Mesothelial cell of epicardium (in vitro differentiated cells): ENCODE measurements around the gene MTHFD2L. TPM values are rescaled to one million over a fixed set of nuclear protein-coding genes. Genes with fewer than 3 reads are reported as not detected.

Source experiments
- DNase-seq, 2 experiments: peaks; one replicate each; pipeline ENCODE4 v3.0.0; 2021; ENCODE audit warnings: low spot score in 2 of 2; ENCODE audit not compliant: unreplicated experiment in 2 of 2
- H3K27ac Mint-ChIP-seq: 2 replicates; pipeline ENCODE4 v1.8.0; 2021; ENCODE audit warnings: mixed read lengths
- H3K27me3 Mint-ChIP-seq: 2 replicates; pipeline ENCODE4 v1.8.0; 2021; ENCODE audit warnings: low read depth, mixed read lengths
- H3K36me3 Mint-ChIP-seq: 2 replicates; pipeline ENCODE4 v1.8.0; 2021; ENCODE audit warnings: mixed read lengths
- H3K4me1 Mint-ChIP-seq: 2 replicates; pipeline ENCODE4 v1.8.0; 2021; ENCODE audit warnings: mixed read lengths
- H3K4me3 Mint-ChIP-seq: 2 replicates; pipeline ENCODE4 v1.8.0; 2021; ENCODE audit warnings: mild to moderate bottlenecking, moderate library complexity, mixed read lengths
- H3K9me3 Mint-ChIP-seq: 2 replicates; pipeline ENCODE4 v1.8.0; 2021; ENCODE audit warnings: mixed read lengths
- CTCF ChIP-seq: fragments of 200-600 bp; sonication (generic); IDR thresholded peaks from one replicate; pipeline ENCODE4 v1.5.0; 2021; ENCODE audit warnings: antibody characterized with exemption; ENCODE audit not compliant: unreplicated experiment
- total RNA-seq: library from RNA; stranded (reverse); gene quantifications from 3 replicates; pipeline ENCODE4 v1.2.1, GENCODE V29; 2021

The MTHFD2L gene
- total RNA-seq, 1 donor from 2014 or later = 19.2 TPM

GRCh38 chr4:74237425-74237966 lies 79.6 kb downstream of the MTHFD2L start:
- Mint-ChIP-seq H3K4me1 (no peaks in the 10 kb centered on the region), H3K27ac (no peak overlapping the region), H3K4me3 (no peak overlapping the region), H3K9me3 (peaks cover 8% of the 10 kb centered on the region), H3K27me3 (no peaks in the 10 kb centered on the region), H3K36me3 (peaks cover 4% of the 10 kb centered on the region)
- DNase-seq = no peak
- no peak for TF ChIP-seq CTCF

GRCh38 chr4:74244049-74244448 lies 86.1 kb downstream of the MTHFD2L start:
- no peak for TF ChIP-seq CTCF
- H3K27ac Mint-ChIP-seq = no peak overlapping the region
- no peaks in the 10 kb centered on the region for H3K9me3 Mint-ChIP-seq
- peaks cover 2% of the 10 kb centered on the region for H3K36me3 Mint-ChIP-seq
- no peaks in the 10 kb centered on the region for H3K4me1 Mint-ChIP-seq
- no peak for DNase-seq
- H3K27me3 Mint-ChIP-seq = no peaks in the 10 kb centered on the region
- no peak overlapping the region for H3K4me3 Mint-ChIP-seq

- Mint-ChIP-seq H3K4me1 (no peaks in the 10 kb centered on the region), H3K36me3 (peaks cover 25% of the 10 kb centered on the region), H3K27me3 (no peaks in the 10 kb centered on the region), H3K9me3 (peaks cover 45% of the 10 kb centered on the region), H3K27ac (no peak overlapping the region), H3K4me3 (no peak overlapping the region)
- no peak for TF ChIP-seq CTCF
- no peak for DNase-seq
Observed at GRCh38 chr4:74252933-74253332, 95.0 kb downstream of the MTHFD2L start.

GRCh38 chr4:74254386-74254785 lies 96.5 kb downstream of the MTHFD2L start:
- no peak for TF ChIP-seq CTCF
- Mint-ChIP-seq H3K4me3 (no peak overlapping the region), H3K27me3 (no peaks in the 10 kb centered on the region), H3K36me3 (peaks cover 25% of the 10 kb centered on the region), H3K4me1 (peaks cover 8% of the 10 kb centered on the region), H3K9me3 (peaks cover 45% of the 10 kb centered on the region), H3K27ac (no peak overlapping the region)
- no peak for DNase-seq

- Mint-ChIP-seq H3K4me3 (no peak overlapping the region), H3K27ac (no peak overlapping the region), H3K4me1 (peaks cover 12% of the 10 kb centered on the region), H3K27me3 (no peaks in the 10 kb centered on the region), H3K9me3 (peaks cover 39% of the 10 kb centered on the region), H3K36me3 (peaks cover 21% of the 10 kb centered on the region)
- no peak for TF ChIP-seq CTCF
- DNase-seq = no peak
Observed at GRCh38 chr4:74255096-74255495, 97.2 kb downstream of the MTHFD2L start.

- TF ChIP-seq CTCF = no peak
Observed at GRCh38 chr4:74258963-74259362, 101.0 kb downstream of the MTHFD2L start.

More at GRCh38 chr4:74258963-74259362, 101.0 kb downstream of the MTHFD2L start:
- no peaks in the 10 kb centered on the region for H3K27me3 Mint-ChIP-seq
- no peak overlapping the region for H3K4me3 Mint-ChIP-seq
- DNase-seq = no peak
- H3K9me3 Mint-ChIP-seq = peaks cover 7% of the 10 kb centered on the region
- peaks cover 40% of the 10 kb centered on the region for H3K4me1 Mint-ChIP-seq
- H3K36me3 Mint-ChIP-seq = peaks cover under 1% of the 10 kb centered on the region
- H3K27ac Mint-ChIP-seq = peak overlapping the region; percentile 71
